AG10803 (cell line): ENCODE results near the gene DNAH11.
"Not testable (repeated sequence)": the region's sequence is repeated elsewhere in the genome, so short reads cannot be mapped to it uniquely, and the experiment has no call there.

Experiments used
- DNase-seq: peaks from one replicate; pipeline ENCODE4 v3.0.0; 2010; ENCODE audit warnings: low read depth
- H3K4me3 ChIP-seq: 2 replicates; pipeline ENCODE4 v1.5.1; 2011; ENCODE audit warnings: mild to moderate bottlenecking, low read length, control low read depth
- TF ChIP-seq, protein P1 (sequence below): conservative IDR thresholded peaks from 2 replicates; pipeline ENCODE4 v1.5.1; 2011; ENCODE audit warnings: mild to moderate bottlenecking, low read length, control low read depth, inconsistent platforms

Gene DNAH11

DNA sequence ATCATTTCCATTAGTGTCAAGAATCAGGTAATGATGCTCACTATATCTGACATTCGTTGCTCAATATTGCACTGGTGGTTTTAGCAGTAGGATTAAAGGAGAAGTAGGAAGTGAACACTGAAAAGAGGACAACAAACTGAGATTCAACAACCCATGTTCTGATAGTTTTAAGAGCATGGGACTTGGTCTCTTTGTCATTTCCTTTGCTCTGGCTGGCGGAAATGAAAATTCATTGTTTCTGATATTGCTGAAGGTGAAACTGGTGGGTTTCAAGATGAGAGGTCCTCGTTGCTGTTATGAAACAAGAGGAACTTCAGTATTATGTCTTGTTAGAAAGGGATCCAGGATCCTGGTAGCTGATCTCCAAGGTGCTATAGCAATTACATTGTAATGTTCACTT lies 129.0 kb downstream of the DNAH11 start:
- H3K4me3 ChIP-seq: no peak overlapping the region
- no peak for DNase-seq
- TF ChIP-seq, protein P1, sequence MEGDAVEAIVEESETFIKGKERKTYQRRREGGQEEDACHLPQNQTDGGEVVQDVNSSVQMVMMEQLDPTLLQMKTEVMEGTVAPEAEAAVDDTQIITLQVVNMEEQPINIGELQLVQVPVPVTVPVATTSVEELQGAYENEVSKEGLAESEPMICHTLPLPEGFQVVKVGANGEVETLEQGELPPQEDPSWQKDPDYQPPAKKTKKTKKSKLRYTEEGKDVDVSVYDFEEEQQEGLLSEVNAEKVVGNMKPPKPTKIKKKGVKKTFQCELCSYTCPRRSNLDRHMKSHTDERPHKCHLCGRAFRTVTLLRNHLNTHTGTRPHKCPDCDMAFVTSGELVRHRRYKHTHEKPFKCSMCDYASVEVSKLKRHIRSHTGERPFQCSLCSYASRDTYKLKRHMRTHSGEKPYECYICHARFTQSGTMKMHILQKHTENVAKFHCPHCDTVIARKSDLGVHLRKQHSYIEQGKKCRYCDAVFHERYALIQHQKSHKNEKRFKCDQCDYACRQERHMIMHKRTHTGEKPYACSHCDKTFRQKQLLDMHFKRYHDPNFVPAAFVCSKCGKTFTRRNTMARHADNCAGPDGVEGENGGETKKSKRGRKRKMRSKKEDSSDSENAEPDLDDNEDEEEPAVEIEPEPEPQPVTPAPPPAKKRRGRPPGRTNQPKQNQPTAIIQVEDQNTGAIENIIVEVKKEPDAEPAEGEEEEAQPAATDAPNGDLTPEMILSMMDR: no peak

DNA sequence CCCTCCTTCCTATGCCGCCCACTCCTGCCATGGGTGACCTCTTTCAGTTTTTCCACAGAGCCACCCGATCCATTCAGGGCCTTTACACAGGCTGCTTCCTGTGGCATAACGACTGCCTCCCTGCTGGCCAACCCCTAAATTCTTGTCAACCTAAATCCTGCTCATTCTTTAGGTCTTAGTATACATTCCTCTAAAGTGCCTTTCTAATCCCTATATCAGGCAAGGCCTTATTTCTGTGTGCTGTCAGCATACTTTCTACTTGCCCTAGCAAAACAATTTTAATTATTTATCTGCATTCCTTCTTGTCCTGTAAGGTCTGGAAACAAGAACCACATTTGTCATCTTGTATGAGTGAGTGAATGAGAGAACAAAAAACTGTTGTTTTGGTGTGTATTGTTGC lies 132.4 kb downstream of the DNAH11 start:
- no peak overlapping the region for H3K4me3 ChIP-seq
- DNase-seq: no peak
- TF ChIP-seq, protein P1: no peak

DNA sequence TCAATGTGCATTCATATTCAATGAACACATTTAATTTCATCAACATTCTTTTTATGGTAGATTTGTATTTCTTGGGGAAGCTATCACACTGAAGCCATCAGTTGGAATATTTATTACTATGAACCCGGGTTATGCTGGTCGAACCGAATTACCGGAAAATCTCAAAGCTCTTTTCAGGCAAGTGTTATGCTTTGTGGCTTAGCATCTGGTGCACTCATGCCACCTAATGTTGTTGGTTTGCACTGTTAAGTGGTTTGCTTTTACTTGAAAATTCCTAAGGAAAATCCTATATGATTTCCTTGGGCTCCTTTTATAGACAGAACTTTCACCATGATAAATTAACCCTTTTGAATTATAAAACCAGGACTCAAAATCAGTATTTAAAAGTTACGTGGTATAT lies 147.9 kb downstream of the DNAH11 start:
- TF ChIP-seq, protein P1: no peak
- DNase-seq: no peak
- H3K4me3 ChIP-seq: no peak overlapping the region

DNA sequence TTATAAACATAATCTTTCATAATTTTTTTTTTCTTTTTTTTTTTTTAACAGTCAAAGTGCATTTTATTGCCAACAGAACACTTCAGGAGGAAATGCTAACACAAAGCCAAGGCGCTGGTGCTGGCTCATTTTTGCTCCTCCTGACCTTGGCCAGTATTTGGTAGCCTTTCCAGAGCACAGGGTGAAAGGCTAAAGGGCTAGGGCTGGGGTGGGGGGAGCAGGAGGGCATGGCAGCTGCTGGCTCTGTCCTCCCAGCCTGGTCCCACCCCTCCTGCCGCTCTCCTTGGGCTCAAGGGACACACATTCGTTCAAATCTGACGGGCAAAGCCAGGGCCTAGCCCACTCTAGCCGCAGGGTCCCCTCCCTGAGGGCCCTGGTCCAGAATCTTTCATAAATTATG lies 148.3 kb downstream of the DNAH11 start:
- H3K4me3 ChIP-seq, DNase-seq: not testable (repeated sequence)

DNA sequence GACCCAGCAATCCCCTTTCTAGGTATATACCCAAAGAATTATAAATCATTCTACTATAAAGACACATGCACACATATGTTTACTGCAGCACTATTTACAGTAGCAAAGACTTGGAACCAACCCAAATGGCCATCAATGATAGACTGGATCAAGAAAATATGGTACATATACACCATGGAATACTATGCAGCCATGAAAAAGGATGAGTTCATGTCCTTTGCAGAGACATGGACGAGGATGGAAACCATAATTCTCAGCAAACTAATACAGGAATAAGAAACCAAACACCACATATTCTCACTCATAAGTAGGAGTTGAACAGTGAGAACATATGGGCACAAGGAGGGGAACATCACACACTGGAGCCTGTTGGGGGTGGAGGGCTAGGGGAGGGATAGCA lies 157.7 kb downstream of the DNAH11 start:
- not testable (repeated sequence) for H3K4me3 ChIP-seq, DNase-seq

DNA sequence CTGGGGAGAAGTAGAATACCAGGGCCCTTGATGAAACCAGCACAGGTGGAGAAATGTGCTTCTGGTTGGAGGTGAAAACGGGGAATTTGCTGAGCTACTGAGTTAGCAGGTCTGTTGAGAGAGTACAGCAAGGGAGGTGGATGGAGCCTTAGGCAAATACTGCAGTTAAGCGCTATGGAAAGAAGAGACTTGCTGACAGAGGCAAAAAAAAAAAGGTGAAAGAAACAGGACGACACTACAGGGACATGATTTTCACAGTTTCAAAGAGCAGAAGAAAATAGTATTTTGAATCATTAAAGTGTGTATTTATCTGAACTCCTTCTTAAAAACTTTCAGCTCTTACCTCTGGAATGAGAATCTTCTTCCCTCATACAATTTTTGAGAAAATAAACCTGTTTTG lies 159.5 kb downstream of the DNAH11 start:
- DNase-seq: no peak
- H3K4me3 ChIP-seq: no peak overlapping the region
- TF ChIP-seq, protein P1: no peak

DNA sequence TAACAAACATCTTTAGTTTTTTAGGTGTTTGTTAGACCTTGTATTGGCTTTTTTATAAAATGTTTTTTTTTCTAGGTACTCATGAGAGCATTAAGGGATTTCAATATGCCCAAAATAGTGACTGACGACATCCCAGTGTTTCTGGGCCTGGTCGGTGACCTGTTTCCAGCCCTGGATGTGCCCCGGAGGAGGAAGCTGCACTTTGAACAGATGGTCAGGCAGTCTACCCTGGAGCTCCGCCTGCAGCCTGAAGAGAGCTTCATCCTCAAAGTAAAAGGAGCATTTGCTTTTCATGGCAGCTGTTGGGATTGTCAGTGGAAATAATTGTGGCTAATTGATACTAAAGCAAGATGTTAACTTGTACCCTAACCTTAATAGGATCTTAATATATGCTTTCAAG lies 161.5 kb downstream of the DNAH11 start:
- TF ChIP-seq, protein P1: no peak
- H3K4me3 ChIP-seq: no peak overlapping the region
- no peak for DNase-seq

DNA sequence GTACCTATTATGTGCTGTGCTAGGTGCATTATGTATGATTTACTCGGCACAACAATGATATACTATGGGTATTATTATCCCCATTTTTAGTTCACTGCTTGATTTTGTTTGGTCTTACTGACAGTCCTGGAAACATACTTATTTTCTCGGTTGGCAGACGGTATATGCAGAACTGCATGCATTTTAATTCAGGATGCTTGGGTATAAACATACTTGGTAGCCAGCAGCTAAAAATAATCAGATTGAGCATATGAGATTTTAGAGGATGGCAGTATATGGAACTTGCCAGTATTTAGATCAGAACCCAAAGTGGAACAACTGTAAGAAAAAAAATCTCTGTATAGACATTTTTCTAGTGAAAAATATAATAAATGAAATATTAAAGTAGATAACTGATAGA lies 163.3 kb downstream of the DNAH11 start:
- no peak for DNase-seq
- TF ChIP-seq, protein P1: no peak

More for the DNA sequence above, 163.3 kb downstream of the DNAH11 start:
- no peak overlapping the region for H3K4me3 ChIP-seq
